Chondrocyte (in vitro differentiated cells): ENCODE results near the gene MEF2D. TPM values are rescaled to one million over a fixed set of nuclear protein-coding genes. Genes with fewer than 3 reads are reported as not detected.

Source experiments
- DNase-seq: peaks from one replicate; pipeline ENCODE4 v3.0.0; 2021; ENCODE audit warnings: mixed read lengths, low spot score
- H3K27ac Mint-ChIP-seq: one replicate; pipeline ENCODE4 v1.8.0; 2021; ENCODE audit warnings: mild to moderate bottlenecking, moderate library complexity, mixed read lengths; ENCODE audit not compliant: unreplicated experiment
- H3K27me3 Mint-ChIP-seq: 2 replicates; pipeline ENCODE4 v1.8.0; 2021; ENCODE audit warnings: low read depth, mixed read lengths
- H3K36me3 Mint-ChIP-seq: 2 replicates; pipeline ENCODE4 v1.8.0; 2021; ENCODE audit warnings: low read depth, mixed read lengths
- H3K4me1 Mint-ChIP-seq: 2 replicates; pipeline ENCODE4 v1.8.0; 2021; ENCODE audit warnings: low read depth, mild to moderate bottlenecking, mixed read lengths
- H3K4me3 Mint-ChIP-seq: one replicate; pipeline ENCODE4 v1.8.0; 2021; ENCODE audit warnings: mild to moderate bottlenecking, moderate library complexity, mixed read lengths; ENCODE audit not compliant: unreplicated experiment
- H3K9me3 Mint-ChIP-seq: 2 replicates; pipeline ENCODE4 v1.8.0; 2021; ENCODE audit warnings: low read depth, mixed read lengths
- microRNA-seq: library from miRNA; unstranded; fragments of <30 nt; microRNA quantifications from one replicate; pipeline ENCODE4 v1.2.0, GENCODE V29; 2020; ENCODE audit warnings: borderline number of aligned reads
- total RNA-seq: library from RNA; stranded (reverse); gene quantifications from 3 replicates; pipeline ENCODE4 v1.2.1, GENCODE V29; 2021
- TF ChIP-seq, protein P1 (sequence below): fragments of 200-600 bp; sonication (generic); IDR thresholded peaks from 2 replicates; pipeline ENCODE4 v1.5.0; 2021; ENCODE audit warnings: antibody characterized with exemption, mild to moderate bottlenecking, moderate library complexity

The MEF2D gene
- total RNA-seq, 1 donor from 2014 or later: 62.0 TPM

DNA sequence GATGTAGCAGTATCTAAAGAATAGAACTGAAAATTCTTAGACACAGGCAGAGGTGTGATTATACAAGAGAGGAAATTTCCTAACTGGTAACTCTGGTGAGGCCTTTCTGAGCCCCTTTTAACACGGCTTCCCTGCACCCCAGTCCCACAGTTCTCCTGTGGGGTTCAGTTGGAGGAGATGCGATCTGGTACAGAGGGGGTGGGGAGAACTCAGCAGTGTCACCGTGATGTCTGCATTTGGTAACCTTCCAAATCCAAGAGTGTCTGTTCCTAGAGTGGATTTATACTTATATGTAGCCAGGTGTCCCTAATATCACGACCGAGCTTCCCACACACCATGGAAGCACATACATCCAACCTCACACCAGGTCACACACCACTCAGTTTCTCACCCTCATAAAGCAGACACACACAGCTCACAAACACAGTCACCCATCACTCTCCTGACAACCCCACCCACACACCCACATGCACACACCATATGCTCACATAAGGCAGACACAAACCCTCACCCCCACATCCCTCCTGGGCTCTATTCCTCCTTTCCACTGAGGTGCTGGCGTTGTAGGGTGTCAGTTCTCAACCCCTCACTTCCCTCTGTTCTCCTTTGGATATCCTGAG lies 83.1 kb downstream of the MEF2D start:
- H3K27ac Mint-ChIP-seq: no peak overlapping the region
- H3K4me1 Mint-ChIP-seq: peaks cover 16% of the 10 kb centered on the region

DNA sequence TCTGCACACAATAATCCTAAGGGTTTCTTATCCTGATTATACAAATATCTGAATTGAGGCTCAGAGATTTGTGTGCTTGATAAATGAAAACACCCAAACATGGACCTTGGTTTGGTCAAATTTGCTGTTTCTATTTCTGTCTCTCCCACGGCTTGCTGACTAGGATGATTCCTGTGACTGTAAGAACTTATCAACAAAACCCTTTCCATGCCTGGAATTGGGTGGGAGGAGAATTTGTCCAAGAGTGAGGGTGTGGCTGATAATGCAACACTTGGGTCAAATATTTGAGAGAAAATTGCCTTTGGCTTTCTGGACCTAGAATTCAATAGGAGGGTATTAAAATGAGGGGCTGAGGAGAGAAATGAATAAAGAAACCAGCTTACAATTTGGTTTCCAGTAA lies 83.6 kb downstream of the MEF2D start:
- Mint-ChIP-seq H3K4me3 (no peak overlapping the region), H3K36me3 (no peaks in the 10 kb centered on the region), H3K27ac (no peak overlapping the region), H3K27me3 (peaks cover 80% of the 10 kb centered on the region), H3K4me1 (peaks cover 15% of the 10 kb centered on the region), H3K9me3 (no peaks in the 10 kb centered on the region)
- no peak for DNase-seq
- TF ChIP-seq, protein P1, sequence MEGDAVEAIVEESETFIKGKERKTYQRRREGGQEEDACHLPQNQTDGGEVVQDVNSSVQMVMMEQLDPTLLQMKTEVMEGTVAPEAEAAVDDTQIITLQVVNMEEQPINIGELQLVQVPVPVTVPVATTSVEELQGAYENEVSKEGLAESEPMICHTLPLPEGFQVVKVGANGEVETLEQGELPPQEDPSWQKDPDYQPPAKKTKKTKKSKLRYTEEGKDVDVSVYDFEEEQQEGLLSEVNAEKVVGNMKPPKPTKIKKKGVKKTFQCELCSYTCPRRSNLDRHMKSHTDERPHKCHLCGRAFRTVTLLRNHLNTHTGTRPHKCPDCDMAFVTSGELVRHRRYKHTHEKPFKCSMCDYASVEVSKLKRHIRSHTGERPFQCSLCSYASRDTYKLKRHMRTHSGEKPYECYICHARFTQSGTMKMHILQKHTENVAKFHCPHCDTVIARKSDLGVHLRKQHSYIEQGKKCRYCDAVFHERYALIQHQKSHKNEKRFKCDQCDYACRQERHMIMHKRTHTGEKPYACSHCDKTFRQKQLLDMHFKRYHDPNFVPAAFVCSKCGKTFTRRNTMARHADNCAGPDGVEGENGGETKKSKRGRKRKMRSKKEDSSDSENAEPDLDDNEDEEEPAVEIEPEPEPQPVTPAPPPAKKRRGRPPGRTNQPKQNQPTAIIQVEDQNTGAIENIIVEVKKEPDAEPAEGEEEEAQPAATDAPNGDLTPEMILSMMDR: no peak

More for the DNA sequence above, 83.1 kb downstream of the MEF2D start:
- Mint-ChIP-seq H3K27me3 (peaks cover 80% of the 10 kb centered on the region), H3K4me3 (no peak overlapping the region), H3K36me3 (no peaks in the 10 kb centered on the region), H3K9me3 (no peaks in the 10 kb centered on the region)
- TF ChIP-seq, protein P1: no peak
- DNase-seq: no peak

DNA sequence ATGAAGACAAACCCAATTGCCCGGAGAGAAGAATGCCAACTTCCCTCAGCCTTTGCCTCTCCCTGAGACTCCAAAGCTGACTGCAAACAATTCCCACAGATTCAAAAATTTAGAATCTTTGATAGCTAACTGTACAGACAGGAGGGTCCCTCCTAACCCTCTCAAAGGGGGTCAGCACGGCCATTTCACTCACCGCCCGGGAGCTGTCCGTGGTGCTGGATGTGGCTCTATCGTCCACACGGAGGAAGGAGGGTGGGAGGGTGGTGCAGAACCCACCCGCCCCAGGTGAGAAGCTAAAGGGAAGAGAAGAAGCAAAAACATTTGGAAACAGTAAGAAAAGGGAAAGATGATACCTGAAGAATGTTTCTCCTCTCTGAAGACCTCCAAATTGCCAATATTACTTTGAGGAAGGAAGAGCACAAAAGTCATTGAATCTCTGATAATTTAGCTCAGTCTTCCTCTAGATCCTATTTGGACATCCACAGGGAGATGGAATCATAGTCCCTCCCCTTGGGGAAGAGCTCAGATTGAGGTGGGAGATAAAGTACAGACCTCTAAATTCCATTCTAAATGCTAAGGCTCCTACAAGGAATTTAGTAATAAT lies 86.0 kb downstream of the MEF2D start:
- H3K4me1 Mint-ChIP-seq: no peaks in the 10 kb centered on the region
- H3K27ac Mint-ChIP-seq: no peak overlapping the region
- TF ChIP-seq, protein P1: no peak
- H3K36me3 Mint-ChIP-seq: no peaks in the 10 kb centered on the region
- DNase-seq: peak; percentile 50
- no peak overlapping the region for H3K4me3 Mint-ChIP-seq
- no peaks in the 10 kb centered on the region for H3K9me3 Mint-ChIP-seq
- peaks cover 79% of the 10 kb centered on the region for H3K27me3 Mint-ChIP-seq

Small RNA genes lying within 50 kb of the gene (microRNA-seq; reads per million reads assigned to microRNA genes)
- gene MIR9-1: not detected

Other genes with a start within 250 kb of the MEF2D start
- gene SMG5, start 217.9 kb downstream of the MEF2D start, total RNA-seq: 65.9 to 76.1 TPM (median 73.5 TPM) in 3 replicates
- gene TMEM79, start 216.4 kb downstream of the MEF2D start, total RNA-seq: 1.7 to 3.1 TPM (median 2.5 TPM) in 3 replicates
- gene GLMP, start 205.1 kb downstream of the MEF2D start, total RNA-seq: 68.1 to 76.9 TPM (median 71.4 TPM) in 3 replicates
- gene VHLL, start 201.5 kb downstream of the MEF2D start, total RNA-seq: not detected in 3 replicates
- 159 to 204 TPM (median 161 TPM) in 3 replicates for gene CCT3, start 162.5 kb downstream of the MEF2D start, total RNA-seq
- gene TSACC, start 162.2 kb downstream of the MEF2D start, total RNA-seq: not detected in 3 replicates
- gene RHBG, start 131.6 kb downstream of the MEF2D start, total RNA-seq: not detected in 3 replicates
- 6.8 to 10.8 TPM (median 9.8 TPM) in 3 replicates for gene IQGAP3, start 71.8 kb upstream of the MEF2D start, total RNA-seq
- gene TTC24, start 78.9 kb upstream of the MEF2D start, total RNA-seq: not detected in 3 replicates
- gene NAXE, start 91.0 kb upstream of the MEF2D start, total RNA-seq: 54.8 to 59.6 TPM (median 56.2 TPM) in 3 replicates
- gene GPATCH4, start 100.7 kb upstream of the MEF2D start, total RNA-seq: 14.4 to 21.6 TPM (median 16.4 TPM) in 3 replicates
- 0.36 TPM in 1 of 3 replicates, not detected in the others for gene HAPLN2, start 118.6 kb upstream of the MEF2D start, total RNA-seq
- gene BCAN, start 141.3 kb upstream of the MEF2D start, total RNA-seq: 1.3 TPM in 1 of 3 replicates, not detected in the others
- gene NES, start 176.6 kb upstream of the MEF2D start, total RNA-seq: 6.0 to 11.6 TPM (median 6.9 TPM) in 3 replicates
- 88.7 to 193 TPM (median 93.5 TPM) in 3 replicates for gene CRABP2, start 204.8 kb upstream of the MEF2D start, total RNA-seq
- 11.4 to 17.1 TPM (median 14.1 TPM) in 3 replicates for gene METTL25B, start 227.7 kb upstream of the MEF2D start, total RNA-seq
- 22.3 to 45.7 TPM (median 23.7 TPM) in 3 replicates for gene ISG20L2, start 228.0 kb upstream of the MEF2D start, total RNA-seq
- gene MRPL24, start 240.3 kb upstream of the MEF2D start, total RNA-seq: 38.6 to 58.3 TPM (median 40.3 TPM) in 3 replicates